Right lobe of liver (tissue), 6 donors: Measurements from ENCODE around the gene RNF13. TPM values are rescaled to one million over a fixed set of nuclear protein-coding genes. Genes with fewer than 3 reads are reported as not detected.

Experiments used
- ATAC-seq, 4 donors: fragments of 200-7000 bp; cut with Tn5 transposase; one replicate each; pipeline ENCODE4 v1.9.1; 2020; ENCODE audit warnings: mild to moderate bottlenecking in 4 of 4, moderate library complexity in 4 of 4
- DNase-seq, 3 donors: peaks; one replicate each; pipeline ENCODE4 v3.0.0-alpha.2; 2020
- H3K27ac ChIP-seq, 3 donors: fragments of 200-600 bp; one replicate each; pipeline ENCODE4 v1.8.0; 2022
- H3K27me3 ChIP-seq, 2 donors: fragments of 200-600 bp; one replicate each; pipeline ENCODE4 v1.8.0; 2022
- H3K36me3 ChIP-seq, 4 donors: fragments of 200-600 bp; sonication (generic) in 1 of 4; one replicate each; pipeline versions ENCODE4 v1.5.1 to v1.8.0; 2017 to 2022; ENCODE audit warnings: control low read depth in 1 of 4
- H3K4me1 ChIP-seq, 4 donors: fragments of 200-600 bp; sonication (generic) in 1 of 4; one replicate each; pipeline versions ENCODE4 v1.5.1 to v1.8.0; 2017 to 2022; ENCODE audit warnings: control low read depth in 1 of 4
- H3K4me3 ChIP-seq, 3 donors: fragments of 200-600 bp; one replicate each; pipeline ENCODE4 v1.8.0; 2022
- H3K9me3 ChIP-seq, 4 donors: fragments of 200-600 bp; sonication (generic) in 1 of 4; one replicate each; pipeline versions ENCODE4 v1.5.1 to v1.8.0; 2017 to 2022; ENCODE audit warnings: control low read depth in 1 of 4
- CTCF ChIP-seq, 4 donors: fragments of 200-600 bp in 3 of 4; fragments of 450-650 bp in 1 of 4; IDR thresholded peaks; one replicate each; pipeline versions ENCODE4 v1.5.1 to v1.8.0; 2016 to 2022; ENCODE audit warnings: antibody characterized with exemption in 4 of 4, mild to moderate bottlenecking in 2 of 4
- POLR2A ChIP-seq: fragments of 450-650 bp; IDR thresholded peaks from one replicate; pipeline ENCODE4 v1.6.1; 2017; ENCODE audit warnings: antibody characterized with exemption, mild to moderate bottlenecking
- WGBS: methylation state at CpG from one replicate; pipeline ENCODE4 v1.1.6; 2018; ENCODE audit warnings: low coverage, low lambda C conversion rate; ENCODE audit not compliant: insufficient coverage; ENCODE audit errors: missing lambda C conversion rate; 5-methylcytosine and 5-hydroxymethylcytosine counted together
- intact Hi-C, 2 donors: fragments of 100-400 bp; cut with DNase I; formaldehyde crosslinking; loops; one replicate each; pipeline versions ENCODE4 v1.11.2 to v1.14.1; 2022
- total RNA-seq, 6 experiments: library from RNA; depleted of rRNA in 2 of 6; stranded (reverse); fragments of >200 nt in 2 of 6; fragmentation: NEBNext Ultra II Directional in 3 of 6; extraction: Animal tissue kit (Norgen Biotek cat#: 25700) in 3 of 6; gene quantifications; one replicate each; pipeline versions ENCODE4 v1.1.0 to v1.2.4, GENCODE V29; 2016 to 2023
- donor health status: DM: no; HTN: yes; CAD: no.
- donor health status: DM: no; HTN: no; CAD: no.
- donor health status: DM: no; HTN: no; CAD: no.
- donor health status: DM: no; HTN: yes; CAD: no.
- donor health status: DM: no; HTN: yes; CAD: no.

RNF13 gene
- total RNA-seq, 6 experiments from 2014 or later, result 45.0 to 55.6 (median 47.5) TPM

GRCh38 chr3:149955449-149955848, 142.4 kb downstream of the RNF13 start:
- Histone ChIP-seq H3K4me1 (peaks cover 0 to 30% (median 8%) of the 10 kb centered on the region in 4 donors), H3K9me3 (no peaks in the 10 kb centered on the region), H3K27me3 (no peaks in the 10 kb centered on the region), H3K27ac (no peak overlapping the region), H3K36me3 (no peaks in the 10 kb centered on the region), H3K4me3 (no peak overlapping the region)
- intact Hi-C loops, result no loop called here
- no peak for DNase-seq
- ATAC-seq, result no peak
- WGBS, result 96% methylated on average over 2 of the region's 2 CpGs
- TF ChIP-seq CTCF (IDR thresholded peaks at IDR 0.05) (no peak), POLR2A (no peak)

- TF ChIP-seq POLR2A (no peak), CTCF (IDR thresholded peaks at IDR 0.05) (no peak)
- intact Hi-C loops, result no loop called here
- DNase-seq (no peak), ATAC-seq (peak; percentile 72 to 86 (median 78))
- peak overlapping the region in 2 of 3 donors; percentile 22 to 51 for H3K27ac ChIP-seq
- 52% methylated on average over 3 of the region's 3 CpGs for WGBS
- peak overlapping the region in 1 of 3 donors; percentile 6 for H3K4me3 ChIP-seq
- no peaks in the 10 kb centered on the region for H3K9me3 ChIP-seq
- peaks cover 0 to 30% (median 8%) of the 10 kb centered on the region in 4 donors for H3K4me1 ChIP-seq
- no peaks in the 10 kb centered on the region for H3K27me3 ChIP-seq
- H3K36me3 ChIP-seq, result no peaks in the 10 kb centered on the region
Measured at GRCh38 chr3:149957361-149958125, 144.5 kb downstream of the RNF13 start.

GRCh38 chr3:149958171-149958796, 145.3 kb downstream of the RNF13 start:
- WGBS, result 36% methylated on average over 3 of the region's 3 CpGs
- no peaks in the 10 kb centered on the region for H3K36me3 ChIP-seq
- peaks cover 0 to 30% (median 8%) of the 10 kb centered on the region in 4 donors for H3K4me1 ChIP-seq
- peak overlapping the region in 1 of 3 donors; percentile 51 for H3K27ac ChIP-seq
- ATAC-seq, result peak; percentile 71 to 85 (median 72)
- intact Hi-C loops, result no loop called here
- DNase-seq, result no peak
- H3K9me3 ChIP-seq, result no peaks in the 10 kb centered on the region
- TF ChIP-seq POLR2A (no peak), CTCF (IDR thresholded peaks at IDR 0.05) (peak in 1 of 4 donors; percentile 3)
- no peaks in the 10 kb centered on the region for H3K27me3 ChIP-seq
- peak overlapping the region in 1 of 3 donors; percentile 6 for H3K4me3 ChIP-seq

- peak in 1 of 4 donors; percentile 20 for ATAC-seq
- no peak overlapping the region for H3K4me3 ChIP-seq
- intact Hi-C loops, result no loop called here
- H3K9me3 ChIP-seq, result no peaks in the 10 kb centered on the region
- peaks cover 0 to 5% (median 0%) of the 10 kb centered on the region in 4 donors for H3K36me3 ChIP-seq
- no peak for TF ChIP-seq POLR2A
- TF ChIP-seq CTCF (IDR thresholded peaks at IDR 0.05), result no peak
- H3K4me1 ChIP-seq, result peaks cover 0 to 30% (median 8%) of the 10 kb centered on the region in 4 donors
- H3K27ac ChIP-seq, result no peak overlapping the region
- DNase-seq, result no peak
- no peaks in the 10 kb centered on the region for H3K27me3 ChIP-seq
Measured at GRCh38 chr3:149959443-149959842, 146.4 kb downstream of the RNF13 start.
